HG03060 (cell line): ENCODE measurements around the gene AP3D1.
"Not testable (repeated sequence)": the region's sequence is repeated elsewhere in the genome, so short reads cannot be mapped to it uniquely, and the experiment has no call there.

ENCODE experiments used
- ATAC-seq: cut with Tn5 transposase; IDR thresholded peaks from one replicate; pipeline ENCODE4 v1.9.1; 2021; ENCODE audit warnings: low read depth, moderate number of reproducible peaks; ENCODE audit not compliant: unreplicated experiment

The AP3D1 gene

DNA sequence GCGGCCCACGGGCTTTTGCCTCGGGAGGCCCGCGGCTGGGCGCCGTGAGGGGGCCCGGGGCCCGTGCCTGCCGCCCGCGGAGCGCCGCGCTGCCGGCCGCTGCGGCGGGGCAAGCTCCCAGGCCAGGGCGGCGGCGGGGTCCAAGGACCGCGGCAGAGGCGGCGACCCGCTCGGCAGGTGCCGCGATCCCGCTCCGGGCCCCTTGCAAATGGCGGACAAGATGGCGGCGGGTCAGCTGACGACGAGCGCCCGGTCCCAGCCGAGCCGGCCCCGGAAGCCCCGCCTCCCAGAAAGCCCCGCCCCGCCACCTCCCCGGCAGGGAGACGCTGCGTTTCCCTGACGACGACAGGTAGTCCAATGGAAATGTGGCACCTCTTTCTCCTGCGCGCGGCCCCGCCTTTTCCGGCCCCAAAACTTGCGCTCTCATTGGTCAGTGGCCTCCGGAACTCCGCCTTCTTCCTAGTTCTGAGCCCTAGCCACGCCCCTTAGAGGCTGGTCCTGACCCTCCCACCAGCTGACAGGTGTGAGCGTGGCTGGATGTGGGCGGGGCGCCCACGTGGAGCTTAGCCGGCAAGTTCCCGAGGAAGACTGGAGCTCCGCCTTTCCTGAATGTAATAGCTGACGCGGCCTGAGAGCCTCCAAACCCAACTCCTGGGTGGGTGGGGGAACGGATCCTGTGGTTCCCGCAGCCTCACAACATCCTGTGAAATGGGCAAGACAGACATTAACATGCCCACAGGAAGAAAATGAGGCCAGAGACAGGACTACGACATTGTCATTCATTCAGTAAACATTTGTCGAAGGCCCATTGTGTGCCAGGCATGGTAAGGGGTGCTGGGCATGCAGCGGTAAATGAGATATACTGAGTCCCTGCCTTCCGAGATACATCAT, at the start of gene AP3D1:
AP3D1 (minus strand) TSS at position 228 of the 891 bp plus-strand sequence. CDS start 232 bp downstream, outside the sequence.
- ATAC-seq, result peak; percentile 88

DNA sequence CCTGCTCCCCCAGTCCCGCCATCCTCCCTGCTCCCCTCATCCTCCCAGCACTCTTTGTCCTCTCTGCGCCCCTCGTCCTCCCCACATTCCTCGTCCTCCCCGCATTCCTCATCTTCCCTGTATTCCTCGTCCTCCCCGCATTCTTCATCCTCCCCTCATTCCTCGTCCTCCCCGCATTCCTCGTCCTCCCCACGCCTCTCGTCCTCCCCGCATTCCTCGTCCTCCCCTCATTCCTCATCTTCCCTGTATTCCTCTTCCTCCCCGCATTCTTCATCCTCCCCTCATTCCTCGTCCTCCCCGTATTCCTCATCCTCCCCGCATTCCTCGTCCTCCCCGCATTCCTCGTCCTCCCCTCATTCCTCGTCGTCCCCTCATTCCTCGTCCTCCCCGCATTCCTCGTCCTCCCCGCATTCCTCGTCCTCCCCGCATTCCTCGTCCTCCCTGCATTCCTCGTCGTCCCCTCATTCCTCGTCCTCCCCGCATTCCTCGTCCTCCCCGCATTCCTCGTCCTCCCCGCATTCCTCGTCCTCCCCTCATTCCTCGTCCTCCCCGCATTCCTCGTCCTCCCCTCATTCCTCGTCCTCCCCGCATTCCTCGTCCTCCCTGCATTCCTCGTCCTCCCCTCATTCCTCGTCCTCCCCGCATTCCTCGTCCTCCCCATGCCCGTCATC, 49.4 kb upstream of the AP3D1 start:
- ATAC-seq, result not testable (repeated sequence)

DNA sequence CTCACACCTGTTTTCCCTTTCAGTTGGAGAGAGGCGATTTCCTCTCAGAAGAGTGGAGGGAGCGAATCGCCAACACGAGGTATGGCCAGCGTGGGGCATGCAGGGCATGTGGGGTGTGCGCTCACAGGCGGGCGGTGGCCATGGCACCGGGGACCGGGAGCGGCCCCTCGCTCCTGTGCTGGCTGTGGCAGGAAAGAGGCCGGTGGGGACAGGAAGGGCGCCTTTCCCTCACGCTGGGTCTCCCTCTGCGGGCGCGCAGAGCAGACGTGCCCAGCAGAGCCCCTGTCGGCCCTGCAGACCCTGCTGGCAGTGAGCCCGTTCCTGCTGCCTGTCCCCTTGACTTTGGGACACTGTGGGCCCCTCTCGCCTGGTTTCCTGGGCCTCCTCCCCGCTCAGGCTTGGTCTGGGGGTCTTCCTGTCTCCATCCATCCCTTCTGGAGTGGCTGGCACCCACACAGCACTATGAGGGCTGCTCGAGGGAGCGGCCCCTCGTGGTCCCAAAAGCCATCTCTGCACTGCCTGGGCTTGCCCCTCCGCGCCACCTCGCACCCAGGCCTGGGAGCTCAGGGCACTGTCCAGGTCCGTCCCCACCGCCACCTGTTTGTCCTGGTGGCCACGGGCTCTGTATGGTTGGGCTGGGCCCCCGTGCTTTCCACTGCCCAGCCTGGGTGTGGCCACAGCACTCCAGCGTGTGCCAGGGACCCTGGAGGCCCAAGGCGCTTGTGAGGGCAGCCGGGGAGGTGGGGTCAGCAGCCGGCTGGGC, 48.7 kb upstream of the AP3D1 start:
- no peak for ATAC-seq

DNA sequence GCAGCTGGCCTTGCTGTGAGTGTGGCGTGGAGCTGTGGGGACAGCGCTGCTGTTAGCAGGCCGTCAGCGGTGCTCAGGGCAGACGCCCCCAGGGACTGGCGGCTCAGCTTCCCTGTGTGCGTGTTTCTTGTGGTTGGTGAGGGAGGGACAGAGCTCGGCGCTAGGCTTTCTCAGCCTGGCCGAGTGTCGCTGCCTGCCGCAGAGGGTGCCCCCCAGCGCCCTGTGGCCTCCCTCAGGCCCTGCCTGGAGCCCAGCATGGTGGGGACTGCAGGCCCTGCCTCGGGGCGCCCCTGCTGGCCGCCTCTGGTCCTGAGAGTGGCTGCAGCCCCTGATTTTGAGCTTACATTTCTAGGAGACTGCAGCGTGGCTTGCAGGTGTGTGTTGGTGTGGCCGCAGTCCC, 47.8 kb upstream of the AP3D1 start:
- ATAC-seq, result no peak

DNA sequence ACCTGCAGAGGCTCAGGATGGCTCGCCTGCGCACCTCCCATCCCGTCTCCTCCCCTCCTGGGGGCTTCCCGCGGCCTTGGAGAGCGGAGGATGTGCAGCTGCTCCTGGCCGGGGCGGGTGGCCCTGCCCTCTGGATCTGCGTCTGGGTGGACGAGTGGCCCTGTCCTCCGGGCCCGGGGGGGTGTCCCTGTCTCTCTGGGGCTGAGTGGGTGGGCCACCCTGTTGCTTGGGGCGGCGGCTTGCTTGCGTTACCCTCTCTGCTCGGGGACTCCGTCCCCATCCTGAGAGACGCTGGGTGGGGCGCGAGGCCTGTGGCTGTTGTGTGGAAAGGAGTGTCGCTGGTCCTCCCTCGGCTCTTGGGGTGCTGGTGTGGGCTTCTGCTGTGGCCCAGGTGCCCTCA, 47.0 kb upstream of the AP3D1 start:
- ATAC-seq, result no peak

DNA sequence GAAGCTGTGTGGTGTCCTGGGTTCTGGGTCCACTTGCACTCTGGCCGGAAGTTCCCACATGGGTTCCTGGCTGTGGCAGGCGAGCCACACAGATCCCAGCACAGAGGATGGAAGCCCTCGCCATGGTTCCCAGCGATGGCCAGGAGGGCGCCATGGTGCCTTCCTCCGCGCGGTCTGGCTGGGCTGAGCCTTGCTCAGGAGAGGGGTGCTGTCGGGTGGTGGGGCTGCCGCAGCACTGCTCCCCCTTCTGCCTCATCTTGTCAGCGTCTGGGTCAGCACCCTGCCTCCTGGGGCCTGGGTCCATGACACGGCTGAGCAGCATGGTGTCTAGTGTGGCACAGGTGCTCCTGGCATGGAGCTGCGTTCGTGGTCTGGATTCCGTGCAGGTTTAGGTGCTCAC, 45.9 kb upstream of the AP3D1 start:
- no peak for ATAC-seq

DNA sequence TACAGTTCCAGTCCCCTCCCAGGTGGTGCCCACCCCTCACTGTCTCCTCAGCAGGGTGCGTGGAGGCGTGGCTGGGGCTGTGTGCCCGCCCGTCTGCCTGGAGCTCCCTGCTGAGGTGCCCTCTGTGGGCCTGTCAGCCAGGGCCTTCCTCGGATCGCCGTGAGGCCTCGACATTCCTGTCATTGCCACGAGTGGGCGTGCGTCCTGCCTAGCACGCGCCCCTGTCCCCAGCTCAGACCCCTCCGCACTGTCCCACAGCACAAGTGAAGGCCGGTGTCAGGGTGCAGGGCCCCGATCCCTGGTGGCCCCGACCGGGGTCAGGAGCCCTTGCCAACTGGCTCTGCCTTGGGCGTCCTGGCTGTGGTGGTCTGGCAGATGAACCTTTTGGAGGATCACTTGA, 44.5 kb upstream of the AP3D1 start:
- ATAC-seq, result no peak

DNA sequence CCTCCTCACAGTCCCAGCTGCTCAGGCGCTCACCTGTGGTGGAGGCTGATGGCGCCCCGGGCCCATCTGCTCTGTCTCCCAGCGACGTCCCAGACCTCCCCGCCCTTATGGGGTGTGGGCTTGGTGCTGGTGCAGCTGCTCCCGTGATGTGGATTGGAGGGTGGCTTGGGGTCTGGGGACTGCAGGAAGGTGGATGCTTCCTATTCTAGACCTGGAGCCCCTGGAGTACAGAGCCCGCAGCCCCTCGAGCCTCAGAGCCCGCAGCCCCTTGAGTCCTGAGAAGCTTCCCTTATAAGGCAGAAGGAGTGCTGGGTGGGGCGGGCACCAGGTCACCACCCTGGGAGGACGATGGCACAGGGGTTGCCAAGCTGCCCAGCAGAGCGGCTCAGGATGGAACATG, 44.0 kb upstream of the AP3D1 start:
- no peak for ATAC-seq

DNA sequence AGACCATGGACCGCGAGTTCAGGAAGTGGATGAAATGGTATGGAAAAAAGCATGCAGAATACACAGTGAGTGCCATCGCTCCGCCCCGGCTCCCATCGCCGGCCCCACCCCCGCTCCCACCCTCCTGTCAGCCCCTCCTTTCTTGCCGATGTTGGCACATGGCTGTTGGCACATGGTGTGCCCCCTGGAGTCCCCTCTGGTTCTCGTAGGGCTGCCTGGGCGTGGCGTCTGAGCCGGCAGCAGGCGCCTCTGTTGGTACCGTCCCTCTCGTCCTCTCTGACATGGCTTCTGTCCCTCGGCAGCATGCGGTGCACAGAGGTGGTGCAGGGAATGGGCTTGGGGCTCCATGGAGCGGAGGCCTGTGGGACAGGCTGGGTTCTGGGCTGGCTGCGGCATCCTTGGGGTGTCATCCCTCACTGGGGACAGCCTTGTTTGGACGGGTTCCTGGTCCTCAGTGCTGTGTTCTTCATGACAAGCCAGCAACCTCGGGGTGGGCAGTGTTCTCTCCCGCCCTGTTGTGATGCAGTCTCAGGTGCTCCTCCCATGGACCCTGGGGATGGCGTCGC, 43.2 kb upstream of the AP3D1 start:
- ATAC-seq, result no peak

DNA sequence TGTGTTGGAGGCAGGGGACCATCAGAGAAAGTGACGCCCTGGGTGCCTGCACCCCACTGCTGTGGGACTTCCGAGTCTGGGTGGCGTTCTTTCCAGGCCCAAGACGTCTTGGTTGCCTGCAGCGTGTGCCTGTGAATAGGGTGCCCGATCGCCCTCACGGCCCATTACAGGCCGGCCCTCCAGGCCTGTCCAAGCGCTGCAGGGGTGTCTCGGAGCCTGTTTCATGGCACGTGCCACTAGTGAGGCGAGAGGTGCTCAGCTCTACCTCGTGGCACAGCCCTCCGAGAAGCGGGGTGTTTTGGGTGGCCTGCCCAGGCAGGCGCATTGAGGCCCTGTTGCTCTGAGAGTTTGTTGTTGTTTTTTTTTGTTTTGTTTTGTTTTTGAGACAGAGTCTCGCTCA, 42.4 kb upstream of the AP3D1 start:
- ATAC-seq, result no peak

DNA sequence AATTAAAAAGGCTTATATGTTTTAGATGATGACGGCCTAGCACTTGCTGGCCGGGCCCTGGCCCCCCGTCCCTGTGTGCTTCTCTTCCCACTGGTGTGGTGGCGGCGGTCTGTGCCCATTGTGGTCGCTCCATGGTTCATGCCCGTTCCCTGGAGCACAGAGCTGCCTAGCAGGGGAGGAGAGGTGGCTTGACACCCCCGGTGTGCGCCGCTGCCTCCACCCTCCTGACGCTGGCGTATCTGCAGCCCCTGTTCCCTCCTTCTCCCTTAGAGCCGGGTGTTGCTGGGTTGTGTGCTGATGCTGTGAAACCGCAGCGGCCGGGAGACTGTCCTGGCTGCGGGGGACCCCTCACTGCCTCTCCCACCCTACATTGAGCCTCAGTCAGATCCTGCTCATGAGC, 41.5 kb upstream of the AP3D1 start:
- ATAC-seq, result no peak

DNA sequence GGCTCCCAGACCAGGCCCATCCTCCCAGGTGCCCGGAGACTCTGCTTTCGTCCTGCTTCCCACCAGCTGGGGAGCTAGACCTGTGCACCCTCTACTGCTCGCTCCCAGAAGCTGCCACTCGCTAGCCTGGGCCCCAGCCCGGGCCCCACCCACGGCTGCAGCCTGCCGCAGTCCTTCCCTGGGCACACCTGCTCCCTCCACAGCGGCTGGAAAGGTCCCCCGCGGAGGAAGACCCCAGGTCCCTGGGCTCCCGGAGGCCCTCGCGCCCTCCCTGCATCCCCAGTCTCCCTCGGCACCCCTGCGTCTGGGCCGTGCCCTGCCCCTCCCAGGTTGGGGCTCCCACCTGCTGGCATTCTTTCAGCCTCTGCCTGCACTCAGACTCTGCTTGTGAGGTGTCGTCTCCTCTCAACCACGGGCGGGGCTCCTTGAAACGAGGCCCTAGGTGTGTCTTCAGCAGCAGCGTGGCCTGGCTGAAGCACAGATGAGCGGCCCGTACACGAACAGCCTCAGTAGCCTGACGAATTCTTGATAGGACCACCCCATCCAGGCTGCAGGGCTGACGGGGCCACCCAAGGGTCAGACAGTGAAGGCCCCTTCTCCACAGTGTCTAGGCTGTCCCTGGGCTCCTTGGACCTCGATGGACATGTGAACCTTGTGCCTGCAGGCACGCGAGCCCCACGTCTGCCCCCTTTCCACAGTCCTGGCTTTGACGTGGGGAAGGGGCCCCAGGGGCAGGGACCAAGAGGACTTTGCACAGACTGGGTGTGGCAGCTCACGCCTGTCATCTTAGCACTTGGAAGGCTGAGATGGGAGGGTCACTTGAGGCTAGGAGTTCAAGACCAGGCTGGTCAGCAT, 40.3 kb upstream of the AP3D1 start:
- no peak for ATAC-seq

DNA sequence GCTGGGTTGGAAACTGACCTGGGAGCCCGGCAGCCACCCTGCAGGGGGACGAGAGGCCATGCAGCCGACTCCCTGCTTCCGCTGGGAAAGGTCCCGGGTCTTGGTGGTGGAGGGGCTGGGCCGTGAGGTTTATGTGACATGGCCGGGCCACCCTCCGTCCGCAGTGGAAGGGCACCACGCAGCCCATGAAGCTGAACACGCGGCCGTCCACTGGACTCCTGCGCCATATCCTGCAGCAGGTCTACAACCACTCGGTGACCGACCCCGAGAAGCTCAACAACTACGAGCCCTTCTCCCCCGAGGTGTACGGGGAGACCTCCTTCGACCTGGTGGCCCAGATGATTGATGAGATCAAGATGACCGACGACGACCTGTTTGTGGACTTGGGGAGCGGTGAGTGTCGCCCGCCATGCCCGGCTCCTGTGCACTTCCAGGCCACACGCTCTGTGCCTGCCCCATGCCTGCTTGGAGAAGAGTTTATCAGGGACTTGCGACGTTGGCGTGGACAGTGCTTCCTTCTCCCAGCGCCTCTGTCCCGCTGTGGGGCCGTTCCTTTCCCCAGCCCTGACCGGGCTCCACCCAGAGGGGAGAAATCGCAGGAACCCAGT, 39.6 kb upstream of the AP3D1 start:
- no peak for ATAC-seq

DNA sequence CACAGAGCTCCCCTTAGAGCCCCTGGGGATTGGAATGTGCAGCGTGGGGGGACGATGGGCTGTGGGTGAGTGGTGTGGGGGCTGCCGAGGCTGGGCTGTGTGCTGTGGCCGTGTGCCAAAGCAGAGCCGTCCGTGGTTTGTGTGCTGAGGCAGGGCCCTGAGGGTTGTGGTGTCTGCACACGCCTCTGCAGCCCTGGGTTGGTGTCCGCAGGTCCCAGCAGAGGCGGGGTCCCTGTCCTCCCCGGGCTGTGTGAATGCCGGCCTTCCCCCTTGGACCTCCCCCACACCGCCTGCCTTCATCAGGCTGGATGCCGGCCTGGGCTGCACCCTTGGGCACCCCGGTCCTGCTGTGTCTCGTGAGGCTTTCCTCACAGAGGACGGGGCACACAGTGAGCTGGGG, 38.5 kb upstream of the AP3D1 start:
- no peak for ATAC-seq

DNA sequence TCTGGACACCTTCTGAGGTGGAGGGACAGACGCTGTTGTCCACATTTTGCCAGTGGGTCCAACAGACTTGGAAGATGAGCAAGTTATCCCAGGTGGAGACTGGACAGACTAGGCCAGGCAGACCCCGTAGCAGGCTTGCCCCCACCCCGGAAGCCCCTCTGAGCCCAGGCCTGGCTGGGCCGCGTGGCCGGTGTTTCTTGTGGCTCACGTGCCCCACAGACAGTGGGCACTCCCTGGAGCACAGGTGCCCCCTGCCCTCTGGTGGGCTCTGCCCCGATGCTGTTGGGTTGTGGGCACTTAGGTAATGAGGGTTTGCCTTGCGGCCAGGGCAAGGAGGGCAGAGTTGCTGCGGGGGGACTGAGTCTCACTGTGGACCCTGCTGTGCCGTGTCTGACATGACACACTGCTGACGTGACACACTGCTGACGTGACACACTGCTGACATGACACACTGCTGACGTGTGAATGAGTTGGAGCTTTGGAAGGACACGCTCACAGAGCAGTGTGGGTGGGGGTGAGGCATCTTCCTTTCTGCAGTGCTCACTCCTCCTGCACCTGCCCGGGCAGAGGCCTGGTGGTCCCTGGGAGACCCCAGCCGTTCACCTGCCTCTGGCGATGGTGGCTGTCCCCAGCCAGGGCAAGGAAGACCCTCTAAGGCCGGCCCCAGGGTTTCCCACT, 37.5 kb upstream of the AP3D1 start:
- no peak for ATAC-seq

DNA sequence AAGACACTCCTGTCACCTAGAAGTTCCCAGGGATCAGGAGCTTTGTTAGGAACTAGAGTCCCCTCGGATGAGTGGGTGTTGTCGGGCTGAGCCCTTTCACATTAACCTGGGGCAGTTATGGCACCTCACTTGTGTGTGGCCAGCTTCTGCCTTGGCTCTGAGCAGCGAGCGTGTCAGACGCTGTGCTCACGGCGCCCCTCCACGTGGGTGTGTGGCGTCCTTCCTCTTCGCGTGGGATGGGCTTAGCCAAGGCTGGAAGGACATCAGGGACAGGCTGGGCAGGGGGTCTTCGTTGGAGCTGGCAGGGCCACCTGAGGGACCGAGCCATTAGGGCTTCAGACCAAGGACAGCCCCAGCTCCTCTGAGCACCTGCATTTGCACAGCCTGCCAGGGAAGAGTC, 35.8 kb upstream of the AP3D1 start:
- ATAC-seq, result no peak

DNA sequence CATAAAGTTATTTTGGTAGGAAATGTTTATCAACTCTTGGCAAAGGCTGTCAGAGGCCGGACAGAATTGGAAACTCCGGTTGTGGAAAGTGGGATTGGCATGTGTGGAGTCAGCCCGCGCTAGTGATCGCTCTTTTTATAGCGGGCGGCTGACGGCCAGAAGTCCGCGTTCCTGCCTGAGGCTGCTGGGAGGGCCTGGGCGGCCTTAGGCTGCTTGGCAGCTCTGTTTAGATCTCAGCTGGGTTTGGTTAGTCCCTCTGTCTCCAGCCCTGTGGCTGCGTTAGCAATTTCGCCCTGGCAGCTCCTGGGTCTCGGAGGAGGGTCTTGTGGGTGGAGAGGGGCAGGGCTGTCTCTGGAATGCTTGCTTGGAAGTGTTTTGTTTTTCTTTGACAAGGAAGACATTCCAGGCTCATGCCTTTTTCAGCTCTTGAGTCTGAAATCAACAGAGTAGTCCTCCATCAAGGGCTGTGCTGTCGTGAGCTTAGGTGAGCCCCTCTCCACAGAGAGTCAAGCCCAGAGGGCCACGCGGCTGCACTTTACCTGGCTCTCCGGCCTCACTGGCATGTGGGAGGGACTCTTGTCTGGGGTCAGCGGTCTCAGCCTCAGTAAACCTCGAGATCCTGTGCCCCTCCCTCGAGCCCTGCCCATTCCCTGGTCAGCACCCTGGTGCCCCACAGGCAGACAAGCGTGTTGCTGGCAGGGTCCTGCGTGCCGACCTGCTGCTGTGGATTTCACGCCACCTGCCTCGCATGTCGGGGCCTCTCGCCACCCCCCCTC, 34.9 kb upstream of the AP3D1 start:
- ATAC-seq, result no peak

DNA sequence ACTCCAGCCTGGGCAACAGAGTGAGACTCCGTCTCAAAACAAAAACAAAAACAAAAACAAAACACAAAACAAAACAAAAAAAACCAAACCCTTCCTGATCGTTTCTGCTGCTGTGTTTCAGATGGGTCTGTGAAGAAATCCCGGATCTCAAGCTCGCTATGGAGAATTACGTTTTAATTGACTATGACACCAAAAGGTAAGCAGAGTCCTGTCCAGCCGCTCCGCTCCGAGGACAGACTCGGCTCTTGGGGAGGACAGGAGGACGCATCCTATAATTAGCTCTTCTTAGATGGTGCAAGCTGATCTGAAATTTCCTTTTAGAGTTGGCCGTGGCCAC, 34.3 kb upstream of the AP3D1 start:
- ATAC-seq, result no peak
